HEK293T (cell line): Measurements from ENCODE around the gene FZD7.

Source experiments
- CTCF ChIA-PET: fragments of 350-600 bp; formaldehyde crosslinking; extraction: SDS; loops from one replicate; lab custom pipeline; 2021; ENCODE audit warnings: antibody characterized with exemption, inconsistent platforms; lab: Yijun Ruan, JAX
- POLR2A ChIA-PET: fragments of 350-600 bp; formaldehyde crosslinking; extraction: SDS; loops from one replicate; lab custom pipeline; 2020; ENCODE audit warnings: antibody characterized with exemption, inconsistent platforms; lab: Yijun Ruan, JAX
- DNase-seq: peaks from one replicate; pipeline ENCODE4 v3.0.0; 2012; ENCODE audit warnings: mixed read lengths; ENCODE audit errors: extremely low spot score
- ARNT ChIP-seq: fragments of 450-650 bp; IDR thresholded peaks from 2 replicates; pipeline ENCODE4 v1.6.1; 2017; ENCODE audit warnings: mild to moderate bottlenecking
- BHLHE40 ChIP-seq: fragments of 450-650 bp; IDR thresholded peaks from 2 replicates; pipeline ENCODE4 v1.6.1; 2016; ENCODE audit warnings: mild to moderate bottlenecking, moderate library complexity, borderline replicate concordance
- CTBP1 ChIP-seq: fragments of 450-650 bp; IDR thresholded peaks from 2 replicates; pipeline ENCODE4 v1.6.1; 2016; ENCODE audit warnings: borderline replicate concordance
- ELF4 ChIP-seq: fragments of 450-650 bp; IDR thresholded peaks from 2 replicates; pipeline ENCODE4 v1.6.1; 2017; ENCODE audit warnings: antibody characterized with exemption
- FOXA1 ChIP-seq: fragments of 450-650 bp; IDR thresholded peaks from 2 replicates; pipeline ENCODE4 v1.6.1; 2016; ENCODE audit warnings: mild to moderate bottlenecking
- FOXK2 ChIP-seq: fragments of 450-650 bp; IDR thresholded peaks from 2 replicates; pipeline ENCODE4 v1.6.1; 2016; ENCODE audit warnings: mild to moderate bottlenecking
- FOXM1 ChIP-seq: fragments of 450-650 bp; IDR thresholded peaks from 2 replicates; pipeline ENCODE4 v1.6.1; 2017; ENCODE audit warnings: mild to moderate bottlenecking, borderline replicate concordance
- HDGF ChIP-seq: fragments of 450-650 bp; IDR thresholded peaks from 2 replicates; pipeline ENCODE4 v1.6.1; 2017; ENCODE audit warnings: antibody characterized with exemption, borderline replicate concordance
- L3MBTL2 ChIP-seq: fragments of 450-650 bp; conservative IDR thresholded peaks from 2 replicates; pipeline ENCODE4 v1.6.1; 2016; ENCODE audit warnings: mild to moderate bottlenecking
- LEF1 ChIP-seq: fragments of 450-650 bp; IDR thresholded peaks from 2 replicates; pipeline ENCODE4 v1.6.1; 2017; ENCODE audit warnings: mild to moderate bottlenecking, borderline replicate concordance
- NFRKB ChIP-seq: fragments of 450-650 bp; IDR thresholded peaks from 2 replicates; pipeline ENCODE4 v1.6.1; 2016; ENCODE audit warnings: mild to moderate bottlenecking, moderate library complexity
- PKNOX1 ChIP-seq: fragments of 450-650 bp; IDR thresholded peaks from 2 replicates; pipeline ENCODE4 v1.6.1; 2016
- SP1 ChIP-seq: fragments of 450-650 bp; IDR thresholded peaks from 2 replicates; pipeline ENCODE4 v1.6.1; 2017
- SUZ12 ChIP-seq: fragments of 450-650 bp; IDR thresholded peaks from 2 replicates; pipeline ENCODE4 v1.6.1; 2016; ENCODE audit warnings: mild to moderate bottlenecking
- TARDBP ChIP-seq: fragments of 450-650 bp; IDR thresholded peaks from 2 replicates; pipeline ENCODE4 v1.6.1; 2016
- ZNF384 ChIP-seq: fragments of 450-650 bp; IDR thresholded peaks from 2 replicates; pipeline ENCODE4 v1.6.1; 2016

The FZD7 gene

GRCh38 chr2:202060218-202060617 lies 26.6 kb downstream of the FZD7 start:
- no peak for DNase-seq
- POLR2A ChIA-PET, result no interaction called here
- TF ChIP-seq SUZ12, result no peak
- TF ChIP-seq ZNF384, result peak; percentile 78
- CTCF ChIA-PET, result interaction anchor here (0.7 kb wide), 1 partner anchor 18 kb away, joined by 3 read pairs; no protein-coding TSS in a partner anchor

GRCh38 chr2:202061695-202062094 lies 28.0 kb downstream of the FZD7 start:
- ChIA-PET POLR2A (no interaction called here), CTCF (no interaction called here)
- no peak for DNase-seq
- TF ChIP-seq BHLHE40 (no peak), TARDBP (no peak)

GRCh38 chr2:202064171-202064880 lies 30.7 kb downstream of the FZD7 start:
- ChIA-PET CTCF (interaction anchor here (0.5 to 1.3 kb wide), 4 partner anchors 8 to 85 kb away, joined by 3 to 4 read pairs (median 3); partner anchors contain the start of gene KIAA2012), POLR2A (no interaction called here)
- TF ChIP-seq FOXK2 (no peak), BHLHE40 (no peak), ARNT (no peak), HDGF (no peak), FOXA1 (no peak), PKNOX1 (no peak), ZNF384 (no peak), CTBP1 (no peak), SUZ12 (no peak), ELF4 (no peak), LEF1 (no peak), L3MBTL2 (no peak), NFRKB (no peak), FOXM1 (no peak)
- DNase-seq, result no peak

GRCh38 chr2:202064881-202065230 lies 31.2 kb downstream of the FZD7 start:
- DNase-seq, result no peak
- no peak for TF ChIP-seq ARNT
- POLR2A ChIA-PET, result no interaction called here
- CTCF ChIA-PET, result interaction anchor here (0.5 to 1.3 kb wide), 2 partner anchors 8 to 84 kb away, joined by 3 read pairs; partner anchors contain the start of gene KIAA2012

- ChIA-PET POLR2A (no interaction called here), CTCF (interaction anchor here (2.0 kb wide), 1 partner anchor 9 kb away, joined by 8 read pairs; no protein-coding TSS in a partner anchor)
- TF ChIP-seq CTBP1 (no peak), FOXA1 (no peak), ZNF384 (no peak), L3MBTL2 (no peak), SP1 (no peak), LEF1 (no peak), ELF4 (no peak)
- DNase-seq, result no peak
Observed at GRCh38 chr2:202065876-202066275, 32.2 kb downstream of the FZD7 start.

GRCh38 chr2:202066875-202067274 lies 33.2 kb downstream of the FZD7 start:
- DNase-seq, result no peak
- TF ChIP-seq PKNOX1, result peak; percentile 72
- no peak for TF ChIP-seq ZNF384
- POLR2A ChIA-PET, result no interaction called here
- CTCF ChIA-PET, result interaction anchor here (1.4 to 2.0 kb wide), 2 partner anchors 10 kb away, joined by 4 to 8 read pairs; no protein-coding TSS in a partner anchor

- ChIA-PET POLR2A (no interaction called here), CTCF (interaction anchor here (1.4 to 2.0 kb wide), 2 partner anchors 9 to 11 kb away, joined by 4 to 8 read pairs; no protein-coding TSS in a partner anchor)
- DNase-seq, result no peak
- TF ChIP-seq ARNT (no peak), ZNF384 (no peak), L3MBTL2 (no peak), FOXM1 (no peak), NFRKB (no peak), CTBP1 (no peak), FOXK2 (no peak), SUZ12 (no peak), FOXA1 (no peak)
Observed at GRCh38 chr2:202067589-202067988, 33.9 kb downstream of the FZD7 start.
